SK-N-SH (cell line): ENCODE results near the gene RDH14.

Experiments used
- EP300 ChIP-seq, 2 experiments: IDR thresholded peaks; 2 replicates each; pipeline versions ENCODE4 v1.4.0 to v1.6.1; 2012; ENCODE audit warnings: borderline replicate concordance in 1 of 2, low read depth in 1 of 2, low read length in 1 of 2
- GABPA ChIP-seq: IDR thresholded peaks from 2 replicates; pipeline ENCODE4 v1.4.0; 2012; ENCODE audit warnings: low read depth, mild to moderate bottlenecking
- MAX ChIP-seq: IDR thresholded peaks from 2 replicates; pipeline ENCODE4 v1.4.0; 2012; ENCODE audit warnings: low read depth
- MXI1 ChIP-seq: IDR thresholded peaks from 2 replicates; pipeline ENCODE4 v1.6.1; 2012; ENCODE audit warnings: mild to moderate bottlenecking, low read depth, low read length, improper control_type of control experiment
- NFIC ChIP-seq: IDR thresholded peaks from 2 replicates; pipeline ENCODE4 v1.4.0; 2012; ENCODE audit warnings: borderline replicate concordance
- POLR2AphosphoS5 ChIP-seq: IDR thresholded peaks from 2 replicates; pipeline ENCODE4 v1.6.1; 2012; ENCODE audit warnings: low read depth, low read length
- RAD21 ChIP-seq: IDR thresholded peaks from 2 replicates; pipeline ENCODE4 v1.6.1; 2012; ENCODE audit warnings: mild to moderate bottlenecking, low read length
- TF ChIP-seq, protein P1 (sequence below): fragments of 200-600 bp; sonication (generic); IDR thresholded peaks from 2 replicates; pipeline ENCODE4 v1.6.1; 2017; ENCODE audit warnings: antibody characterized with exemption, mild to moderate bottlenecking, moderate library complexity

- TF ChIP-seq MAX (no peak), RAD21 (no peak), EP300 (IDR thresholded peaks at IDR 0.05; ENCODE audit: borderline replicate concordance in 1 of 2, low read depth in 1 of 2, low read length in 1 of 2) (no peak), NFIC (no peak), POLR2AphosphoS5 (no peak), GABPA (no peak), MXI1 (no peak)
- TF ChIP-seq, protein P1, sequence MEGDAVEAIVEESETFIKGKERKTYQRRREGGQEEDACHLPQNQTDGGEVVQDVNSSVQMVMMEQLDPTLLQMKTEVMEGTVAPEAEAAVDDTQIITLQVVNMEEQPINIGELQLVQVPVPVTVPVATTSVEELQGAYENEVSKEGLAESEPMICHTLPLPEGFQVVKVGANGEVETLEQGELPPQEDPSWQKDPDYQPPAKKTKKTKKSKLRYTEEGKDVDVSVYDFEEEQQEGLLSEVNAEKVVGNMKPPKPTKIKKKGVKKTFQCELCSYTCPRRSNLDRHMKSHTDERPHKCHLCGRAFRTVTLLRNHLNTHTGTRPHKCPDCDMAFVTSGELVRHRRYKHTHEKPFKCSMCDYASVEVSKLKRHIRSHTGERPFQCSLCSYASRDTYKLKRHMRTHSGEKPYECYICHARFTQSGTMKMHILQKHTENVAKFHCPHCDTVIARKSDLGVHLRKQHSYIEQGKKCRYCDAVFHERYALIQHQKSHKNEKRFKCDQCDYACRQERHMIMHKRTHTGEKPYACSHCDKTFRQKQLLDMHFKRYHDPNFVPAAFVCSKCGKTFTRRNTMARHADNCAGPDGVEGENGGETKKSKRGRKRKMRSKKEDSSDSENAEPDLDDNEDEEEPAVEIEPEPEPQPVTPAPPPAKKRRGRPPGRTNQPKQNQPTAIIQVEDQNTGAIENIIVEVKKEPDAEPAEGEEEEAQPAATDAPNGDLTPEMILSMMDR = no peak
Measured at GRCh38 chr2:18593496-18593895, 33.0 kb upstream of the RDH14 start.
